Endothelial cell of umbilical vein (primary cell): ENCODE measurements around the gene SOX12. TPM values are rescaled to one million over a fixed set of nuclear protein-coding genes. Genes with fewer than 3 reads are reported as not detected.
"Not testable (repeated sequence)": the region's sequence is repeated elsewhere in the genome, so short reads cannot be mapped to it uniquely, and the experiment has no call there.

Source experiments
- BruUV-seq: library from RNA; stranded (reverse); fragments of 400-500 nt; replicated peaks from 2 replicates; lab custom pipeline; 2021; lab: Mats Ljungman, UMichigan
- CTCF ChIA-PET: fragments of 300-600, 350-600 bp; sonication (Branson Sonifier 250); formaldehyde crosslinking; loops from one replicate; lab custom pipeline; 2021; ENCODE audit warnings: antibody characterized with exemption, inconsistent platforms; lab: Charles Lee
- POLR2A ChIA-PET: fragments of 300-600, 350-600 bp; sonication (Branson Sonifier 250); formaldehyde crosslinking; loops from one replicate; lab custom pipeline; 2021; ENCODE audit warnings: antibody characterized with exemption, inconsistent platforms; lab: Charles Lee
- DNase-seq: peaks from one replicate; pipeline ENCODE4 v3.0.0-alpha.2; 2011; ENCODE audit warnings: low read depth, low spot score
- FAIRE-seq: peaks from 2 replicates; lab custom pipeline; 2011; peaks lifted over from hg19 to GRCh38; lab: Jason Lieb, UNC
- H2AFZ ChIP-seq: 2 replicates; pipeline ENCODE4 v1.6.0; 2012; ENCODE audit warnings: low read depth, low read length, control low read depth, inconsistent platforms
- H3K27ac ChIP-seq: 2 replicates; pipeline ENCODE4 v1.5.1; 2011; ENCODE audit warnings: low read depth, mild to moderate bottlenecking, control low read depth, low read length, moderate library complexity; ENCODE audit not compliant: insufficient read depth
- H3K27me3 ChIP-seq, 2 experiments: 2 replicates each; pipeline versions ENCODE4 v1.6.0 to v1.6.1; 2011; ENCODE audit warnings: low read length in 2 of 2, mixed read lengths in 1 of 2; ENCODE audit not compliant: control insufficient read depth in 2 of 2, insufficient read depth in 2 of 2
- H3K36me3 ChIP-seq, 2 experiments: 2 replicates in 1 of 2; 3 replicates in 1 of 2; pipeline ENCODE4 v1.5.1; 2011; ENCODE audit warnings: low read length in 2 of 2, mild to moderate bottlenecking in 1 of 2, moderate library complexity in 1 of 2; ENCODE audit not compliant: control insufficient read depth in 2 of 2, insufficient read depth in 2 of 2; ENCODE audit errors: extremely low read depth in 1 of 2
- H3K4me1 ChIP-seq: 3 replicates; pipeline ENCODE4 v1.5.1; 2011; ENCODE audit warnings: mild to moderate bottlenecking, low read length; ENCODE audit not compliant: control insufficient read depth, insufficient read depth; ENCODE audit errors: extremely low read depth
- H3K4me2 ChIP-seq: 2 replicates; pipeline ENCODE4 v1.6.1; 2011; ENCODE audit warnings: low read length, control low read depth, mixed read lengths; ENCODE audit not compliant: insufficient read depth
- H3K4me3 ChIP-seq, 3 experiments: fragments of 200-600 bp in 1 of 3; sonication (generic), shearing (Covaris generic) in 1 of 3; replicated peaks in 1 of 3; 2 replicates each; pipeline ENCODE4 v1.5.1; 2011 to 2016; ENCODE audit warnings: control low read depth in 3 of 3, low read length in 3 of 3, mild to moderate bottlenecking in 2 of 3, inconsistent platforms in 1 of 3, low read depth in 1 of 3, moderate library complexity in 1 of 3; ENCODE audit not compliant: insufficient read depth in 1 of 3
- H3K79me2 ChIP-seq: 2 replicates; pipeline ENCODE4 v1.6.0; 2012; ENCODE audit warnings: low read length, inconsistent platforms; ENCODE audit not compliant: control insufficient read depth, insufficient read depth
- H3K9ac ChIP-seq: replicated peaks from 2 replicates; pipeline ENCODE3; 2011; ENCODE audit warnings: low read length, control low read depth; ENCODE audit not compliant: insufficient read depth; ENCODE audit errors: extremely low read depth
- H3K9me1 ChIP-seq: replicated peaks from 3 replicates; pipeline ENCODE4 v1.6.0; 2011; ENCODE audit warnings: mild to moderate bottlenecking, low read length; ENCODE audit not compliant: control insufficient read depth, insufficient read depth; ENCODE audit errors: extremely low read depth
- H3K9me3 ChIP-seq: replicated peaks from 2 replicates; pipeline ENCODE4 v1.5.1; 2012; ENCODE audit warnings: low read length, inconsistent platforms; ENCODE audit not compliant: control insufficient read depth, insufficient read depth
- H4K20me1 ChIP-seq: replicated peaks from 2 replicates; pipeline ENCODE3; 2011; ENCODE audit warnings: mild to moderate bottlenecking, low read length; ENCODE audit not compliant: control insufficient read depth, insufficient read depth; ENCODE audit errors: extremely low read depth
- CTCF ChIP-seq, 2 donors: IDR thresholded peaks; 1 replicate in 1 of 2; 2 replicates in 1 of 2; pipeline ENCODE4 v1.5.1; 2011; ENCODE audit warnings: low read length in 2 of 2, mild to moderate bottlenecking in 2 of 2, moderate library complexity in 2 of 2, control low read depth in 1 of 2, inconsistent platforms in 1 of 2, low read depth in 1 of 2; ENCODE audit not compliant: insufficient read depth in 1 of 2; ENCODE audit errors: extremely low read depth in 1 of 2
- EZH2 ChIP-seq: IDR thresholded peaks from 2 replicates; pipeline ENCODE4 v1.6.1; 2012; ENCODE audit warnings: borderline replicate concordance, low read depth, mild to moderate bottlenecking, moderate library complexity, low read length, inconsistent platforms; ENCODE audit not compliant: severe bottlenecking
- FOS ChIP-seq: IDR thresholded peaks from 2 replicates; pipeline ENCODE4 v1.6.1; 2011; ENCODE audit warnings: mild to moderate bottlenecking, low read length, moderate library complexity, borderline replicate concordance; ENCODE audit not compliant: insufficient read depth
- GATA2 ChIP-seq: IDR thresholded peaks from 2 replicates; pipeline ENCODE4 v1.7.0; 2011; ENCODE audit warnings: low read depth, mild to moderate bottlenecking, moderate library complexity, mixed read lengths, low read length; ENCODE audit not compliant: insufficient read length, insufficient read depth
- JUN ChIP-seq: IDR thresholded peaks from 2 replicates; pipeline ENCODE4 v1.6.1; 2011; ENCODE audit warnings: borderline replicate concordance, low read depth; ENCODE audit not compliant: insufficient read length, insufficient read depth
- MYC ChIP-seq: IDR thresholded peaks from one replicate; pipeline ENCODE4 v1.6.1; 2011; ENCODE audit warnings: mild to moderate bottlenecking, low read depth, low read length
- POLR2A ChIP-seq: IDR thresholded peaks from 2 replicates; pipeline ENCODE4 v1.6.1; 2012; ENCODE audit warnings: low read depth, mild to moderate bottlenecking, control low read depth, low read length
- POLR2AphosphoS5 ChIP-seq: IDR thresholded peaks from 2 replicates; pipeline ENCODE4 v1.6.1; 2012; ENCODE audit warnings: low read depth, mild to moderate bottlenecking, control low read depth, low read length, moderate library complexity; ENCODE audit not compliant: insufficient read depth
- dilution Hi-C: fragments of 300-500 bp; cut with MboI; formaldehyde crosslinking; loops from one replicate; pipeline ENCODE4 v1.15.0; 2019; ENCODE audit warnings: low sequenced_read_pairs; ENCODE audit not compliant: extremely low pct_ligation_motif_present
- intact Hi-C: fragments of 100-400 bp; cut with micrococcal nuclease; formaldehyde crosslinking; loops from one replicate; pipeline ENCODE4 v1.10.0; 2022
- polyA plus RNA-seq, 4 experiments: library from polyadenylated mRNA; depleted of rRNA in 3 of 4; stranded (reverse) in 3 of 4; unstranded in 1 of 4; fragments of >200 nt; gene quantifications; 2 replicates each; pipeline versions ENCODE4 v1.2.1 to v1.2.3, GENCODE V29; 2011 to 2012; ENCODE audit warnings: missing spikeins in 1 of 4
- total RNA-seq: library from RNA; stranded (reverse); gene quantifications from 2 replicates; pipeline ENCODE4 v1.2.3, GENCODE V29; 2021
- TF ChIP-seq, protein P1 (sequence below): IDR thresholded peaks from 2 replicates; pipeline ENCODE4 v1.6.1; 2011; ENCODE audit not compliant: insufficient read depth, insufficient read length

The SOX12 gene
- total and polyA plus RNA-seq, 2 donors (not counting 3 experiments of a cell fraction or from before 2014, with no cell fraction given), result 6.2 to 37.7 TPM

DNA sequence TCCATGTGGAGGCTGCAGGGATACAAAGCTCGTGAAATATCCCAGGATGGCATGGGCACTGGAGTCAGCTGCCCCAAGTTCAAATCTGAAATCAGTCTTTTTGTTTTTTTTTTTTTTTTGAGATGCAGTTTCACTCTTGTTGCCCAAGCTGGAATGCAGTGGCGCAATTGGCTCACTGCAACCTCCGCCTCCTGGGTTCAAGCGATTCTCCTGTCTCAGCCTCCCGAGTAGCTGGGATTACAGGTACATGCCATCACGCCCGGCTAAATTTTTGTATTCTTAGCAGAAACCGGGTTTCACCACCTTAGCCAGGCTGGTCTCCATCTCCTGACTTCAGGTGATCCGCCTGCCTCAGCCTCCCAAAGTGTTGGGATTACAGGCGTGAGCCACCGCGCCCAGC, 52.2 kb downstream of the SOX12 start:
- peaks cover 13% of the 10 kb centered on the region for H3K79me2 ChIP-seq
- CTCF ChIA-PET, result interaction anchor here (1.1 to 1.4 kb wide), 3 partner anchors 12 to 268 kb away, joined by 3 to 6 read pairs (median 5); no protein-coding TSS in a partner anchor
- dilution Hi-C loops, H4K20me1 ChIP-seq, FAIRE-seq, H3K4me3 ChIP-seq, H3K27ac ChIP-seq, DNase-seq, H3K9me3 ChIP-seq, H2AFZ ChIP-seq, intact Hi-C loops, H3K36me3 ChIP-seq, H3K27me3 ChIP-seq, POLR2A ChIA-PET, H3K4me2 ChIP-seq, H3K9ac ChIP-seq, H3K9me1 ChIP-seq, BruUV-seq: not testable (repeated sequence)
- peaks cover 23% of the 10 kb centered on the region for H3K4me1 ChIP-seq

DNA sequence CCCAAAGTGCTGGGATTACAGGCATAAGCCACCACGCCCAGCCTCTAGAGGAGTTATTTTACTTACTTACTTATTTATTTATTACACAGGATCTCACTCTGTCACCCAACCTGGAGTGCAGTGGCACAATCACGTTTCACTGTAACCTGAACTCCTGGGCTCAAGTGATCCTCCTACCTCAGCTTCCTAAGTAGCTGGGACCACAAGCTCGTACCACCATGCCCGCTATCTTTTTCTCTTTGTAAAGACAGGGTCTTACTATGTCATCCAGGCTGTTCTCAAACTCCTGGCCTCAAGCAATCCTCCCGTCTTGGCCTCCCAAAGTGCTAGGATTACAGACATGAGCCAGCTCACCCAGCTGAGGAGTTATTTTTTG, 53.6 kb downstream of the SOX12 start:
- no peaks in the 10 kb centered on the region for H3K9me1 ChIP-seq
- H2AFZ ChIP-seq, result no peak overlapping the region
- peaks cover 27% of the 10 kb centered on the region for H3K79me2 ChIP-seq
- ChIA-PET POLR2A (interaction anchor here (0.7 kb wide), 1 partner anchor 29 kb away, joined by 4 read pairs; no protein-coding TSS in a partner anchor), CTCF (interaction anchor here (1.4 to 2.3 kb wide), 2 partner anchors 9 to 17 kb away, joined by 6 to 8 read pairs; no protein-coding TSS in a partner anchor)
- no peak overlapping the region for H3K9ac ChIP-seq
- DNase-seq (no peak), FAIRE-seq (no peak)
- H4K20me1 ChIP-seq, result no peaks in the 10 kb centered on the region
- dilution Hi-C loops (no loop called here), intact Hi-C loops (no loop called here)
- H3K36me3 ChIP-seq, result no peaks in the 10 kb centered on the region
- TF ChIP-seq CTCF (IDR thresholded peaks at IDR 0.05; ENCODE audit: extremely low read depth in 1 of 2, insufficient read depth in 1 of 2, low read depth in 1 of 2, low read length in 2 of 2), result no peak
- TF ChIP-seq POLR2A, result no peak
- TF ChIP-seq GATA2, result no peak
- TF ChIP-seq, protein P1, sequence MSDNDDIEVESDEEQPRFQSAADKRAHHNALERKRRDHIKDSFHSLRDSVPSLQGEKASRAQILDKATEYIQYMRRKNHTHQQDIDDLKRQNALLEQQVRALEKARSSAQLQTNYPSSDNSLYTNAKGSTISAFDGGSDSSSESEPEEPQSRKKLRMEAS, result no peak
- TF ChIP-seq MYC, result no peak
- TF ChIP-seq POLR2AphosphoS5, result no peak
- no peak for TF ChIP-seq JUN
- no peak for TF ChIP-seq EZH2
- no peak for TF ChIP-seq FOS
- H3K4me3 ChIP-seq, result no peak overlapping the region
- H3K4me1 ChIP-seq, result peaks cover 10% of the 10 kb centered on the region
- H3K27ac ChIP-seq, result no peak overlapping the region
- no peak overlapping the region for H3K4me2 ChIP-seq
- no peaks in the 10 kb centered on the region for H3K9me3 ChIP-seq
- BruUV-seq, result no TSS peak
- H3K27me3 ChIP-seq, result no peaks in the 10 kb centered on the region
